H1 (cell line): ENCODE measurements around the gene CAMTA1. TPM values are rescaled to one million over a fixed set of nuclear protein-coding genes. Genes with fewer than 3 reads are reported as not detected.

ENCODE experiments used
- CTCF ChIA-PET: fragments of 300-600 bp; sonication (Branson Sonifier 250); formaldehyde crosslinking; loops from one replicate; lab custom pipeline; 2021; ENCODE audit not compliant: partially characterized antibody; lab: Charles Lee
- POLR2A ChIA-PET: fragments of 300-600 bp; sonication (Branson Sonifier 250); formaldehyde crosslinking; loops from one replicate; lab custom pipeline; 2021; ENCODE audit warnings: inconsistent platforms; ENCODE audit not compliant: partially characterized antibody; lab: Charles Lee
- DNase-seq, 2 experiments: peaks; one replicate each; pipeline versions ENCODE4 v3.0.0 to v3.0.0-alpha.2; 2010 to 2022; ENCODE audit warnings: low spot score in 2 of 2, low read depth in 1 of 2, mixed read lengths in 1 of 2
- FAIRE-seq: peaks from 2 replicates; lab custom pipeline; 2011; peaks lifted over from hg19 to GRCh38; lab: Jason Lieb, UNC
- H2AFZ ChIP-seq: 2 replicates; pipeline ENCODE4 v1.8.1; 2012; ENCODE audit warnings: low read length, inconsistent platforms
- H2AK5ac ChIP-seq: 2 replicates; pipeline ENCODE4 v1.6.1; 2013; ENCODE audit warnings: low read depth, low read length
- H2BK120ac ChIP-seq: replicated peaks from 2 replicates; pipeline ENCODE3; 2013; ENCODE audit warnings: low read depth, low read length, inconsistent platforms
- H2BK12ac ChIP-seq: 2 replicates; pipeline ENCODE4 v1.6.1; 2013; ENCODE audit warnings: low read depth, low read length
- H2BK15ac ChIP-seq: 2 replicates; pipeline ENCODE4 v1.6.1; 2013; ENCODE audit warnings: low read length
- H2BK20ac ChIP-seq: 2 replicates; pipeline ENCODE4 v1.6.1; 2013; ENCODE audit warnings: low read length
- H2BK5ac ChIP-seq: 2 replicates; pipeline ENCODE4 v1.6.1; 2013; ENCODE audit warnings: low read depth, low read length
- H3K14ac ChIP-seq: 2 replicates; pipeline ENCODE4 v1.6.1; 2013; ENCODE audit warnings: inconsistent platforms; ENCODE audit not compliant: insufficient read length
- H3K18ac ChIP-seq: 2 replicates; pipeline ENCODE4 v1.6.1; 2013; ENCODE audit warnings: low read length; ENCODE audit errors: extremely low read depth
- H3K23ac ChIP-seq: 2 replicates; pipeline ENCODE4 v1.6.1; 2013; ENCODE audit warnings: inconsistent platforms; ENCODE audit not compliant: insufficient read length
- H3K23me2 ChIP-seq: 2 replicates; pipeline ENCODE4 v1.6.1; 2013; ENCODE audit warnings: low read depth, low read length
- H3K27ac ChIP-seq: 2 replicates; pipeline ENCODE4 v1.6.1; 2011; ENCODE audit warnings: low read depth, low read length, inconsistent platforms
- H3K27me3 ChIP-seq, 4 experiments: replicated peaks in 1 of 4; 1 replicate in 1 of 4; 2 replicates in 3 of 4; pipeline versions ENCODE4 v1.6.1 to v1.8.1; 2011 to 2013; ENCODE audit warnings: low read length in 3 of 4, mild to moderate bottlenecking in 3 of 4, inconsistent platforms in 2 of 4, mixed read lengths in 2 of 4, moderate library complexity in 1 of 4; ENCODE audit not compliant: control insufficient read depth in 3 of 4, insufficient read depth in 3 of 4; ENCODE audit errors: extremely low read depth in 1 of 4
- H3K36me3 ChIP-seq, 4 experiments: 2 replicates each; pipeline versions ENCODE4 v1.6.1 to v1.8.1; 2011 to 2013; ENCODE audit warnings: mild to moderate bottlenecking in 4 of 4, low read length in 3 of 4, moderate library complexity in 2 of 4, control low read depth in 1 of 4, inconsistent platforms in 1 of 4; ENCODE audit not compliant: insufficient read depth in 4 of 4, control insufficient read depth in 2 of 4
- H3K4ac ChIP-seq: replicated peaks from 2 replicates; pipeline ENCODE3; 2013; ENCODE audit warnings: low read length, low read depth, mixed read lengths, inconsistent platforms; ENCODE audit not compliant: insufficient read length
- H3K4me1 ChIP-seq, 4 experiments: replicated peaks in 1 of 4; 1 replicate in 1 of 4; 2 replicates in 3 of 4; pipeline versions ENCODE4 v1.6.1 to v1.8.1; 2011 to 2013; ENCODE audit warnings: low read length in 3 of 4, inconsistent platforms in 2 of 4, mixed read lengths in 1 of 4; ENCODE audit not compliant: insufficient read depth in 4 of 4, control insufficient read depth in 3 of 4
- H3K4me2 ChIP-seq, 2 experiments: 2 replicates each; pipeline versions ENCODE4 v1.6.1 to v1.8.1; 2011 to 2013; ENCODE audit warnings: low read depth in 2 of 2, low read length in 2 of 2, control low read depth in 1 of 2, inconsistent platforms in 1 of 2, mild to moderate bottlenecking in 1 of 2; ENCODE audit not compliant: insufficient read depth in 1 of 2
- H3K4me3 ChIP-seq, 4 experiments: fragments of 200-600, 300-600 bp in 1 of 4; sonication (generic), shearing (Covaris generic), sonication (Bioruptor Twin) in 1 of 4; 2 replicates each; pipeline versions ENCODE4 v1.5.1 to v1.8.1; 2011 to 2016; ENCODE audit warnings: low read length in 4 of 4, low read depth in 3 of 4, control low read depth in 2 of 4, inconsistent platforms in 2 of 4, mild to moderate bottlenecking in 2 of 4, mixed read lengths in 1 of 4, moderate library complexity in 1 of 4; ENCODE audit not compliant: insufficient read depth in 2 of 4; ENCODE audit errors: extremely low read depth in 1 of 4
- H3K56ac ChIP-seq: replicated peaks from 2 replicates; pipeline ENCODE3; 2013; ENCODE audit warnings: low read depth, mild to moderate bottlenecking, mixed read lengths, low read length, inconsistent platforms; ENCODE audit not compliant: insufficient read length
- H3K79me1 ChIP-seq: 2 replicates; pipeline ENCODE4 v1.6.1; 2013; ENCODE audit warnings: low read depth, low read length, control low read depth
- H3K79me2 ChIP-seq, 2 experiments: 2 replicates each; pipeline versions ENCODE4 v1.6.1 to v1.8.1; 2012 to 2013; ENCODE audit warnings: low read length in 2 of 2, mild to moderate bottlenecking in 2 of 2, inconsistent platforms in 1 of 2; ENCODE audit not compliant: insufficient read depth in 2 of 2, control insufficient read depth in 1 of 2
- H3K9ac ChIP-seq, 4 experiments: replicated peaks in 1 of 4; 1 replicate in 1 of 4; 2 replicates in 3 of 4; pipeline versions ENCODE4 v1.6.1 to v1.8.1; 2011 to 2013; ENCODE audit warnings: low read depth in 3 of 4, low read length in 3 of 4, control low read depth in 2 of 4, mild to moderate bottlenecking in 2 of 4, moderate library complexity in 2 of 4, inconsistent platforms in 1 of 4; ENCODE audit errors: extremely low read depth in 1 of 4
- H3K9me3 ChIP-seq, 2 experiments: 2 replicates each; pipeline versions ENCODE4 v1.6.1 to v1.8.1; 2012 to 2013; ENCODE audit warnings: mild to moderate bottlenecking in 2 of 2, moderate library complexity in 2 of 2, control low read depth in 1 of 2, inconsistent platforms in 1 of 2, low read depth in 1 of 2, low read length in 1 of 2, mixed read lengths in 1 of 2; ENCODE audit not compliant: insufficient read depth in 2 of 2
- H4K20me1 ChIP-seq, 2 experiments: replicated peaks in 1 of 2; 2 replicates each; pipeline versions ENCODE3 to v1.8.1; 2011 to 2013; ENCODE audit warnings: inconsistent platforms in 2 of 2, low read length in 2 of 2, mild to moderate bottlenecking in 1 of 2; ENCODE audit not compliant: insufficient read depth in 2 of 2, control insufficient read depth in 1 of 2
- H4K5ac ChIP-seq: 2 replicates; pipeline ENCODE4 v1.6.1; 2013; ENCODE audit warnings: low read length, low read depth, mixed read lengths, inconsistent platforms; ENCODE audit not compliant: insufficient read length
- H4K8ac ChIP-seq: 2 replicates; pipeline ENCODE4 v1.8.0; 2013; ENCODE audit warnings: mild to moderate bottlenecking, moderate library complexity, low read length, inconsistent platforms; ENCODE audit not compliant: insufficient read depth; ENCODE audit errors: extremely low read depth
- H4K91ac ChIP-seq: replicated peaks from 2 replicates; pipeline ENCODE3; 2013; ENCODE audit warnings: low read length, mixed read lengths, inconsistent platforms; ENCODE audit not compliant: insufficient read length
- BCL11A ChIP-seq, 2 experiments: IDR thresholded peaks; one replicate each; pipeline ENCODE4 v1.6.1; 2011; ENCODE audit warnings: low read depth in 2 of 2, low read length in 2 of 2, mild to moderate bottlenecking in 2 of 2
- CHD2 ChIP-seq: IDR thresholded peaks from 2 replicates; pipeline ENCODE4 v1.6.1; 2012; ENCODE audit warnings: low read length, improper control_type of control experiment
- CREB1 ChIP-seq: IDR thresholded peaks from 2 replicates; pipeline ENCODE4 v1.6.1; 2012; ENCODE audit warnings: inconsistent platforms
- WGBS, 2 experiments: shearing (Covaris generic) in 1 of 2; methylation state at CpG; one replicate each; pipeline versions ENCODE4 v1.1.6 to v1.1.7; 2013 to 2015; ENCODE audit warnings: low lambda C conversion rate in 2 of 2, mixed read lengths in 2 of 2, inconsistent platforms in 1 of 2, low coverage in 1 of 2, missing lambda C conversion rate in 1 of 2; ENCODE audit not compliant: insufficient replicate concordance in 2 of 2, insufficient coverage in 1 of 2, insufficient read length in 1 of 2; ENCODE audit errors: extremely low coverage in 1 of 2, missing lambda C conversion rate in 1 of 2; 5-methylcytosine and 5-hydroxymethylcytosine counted together
- polyA plus RNA-seq, 7 experiments: library from polyadenylated mRNA; depleted of rRNA in 3 of 7; stranded (reverse) in 5 of 7; unstranded in 2 of 7; fragments of >200 nt in 5 of 7; fragments of 200-250 nt in 2 of 7; gene quantifications; 1 replicate in 5 of 7; 2 replicates in 1 of 7; 4 replicates in 1 of 7; pipeline versions ENCODE4 v1.2.1 to v1.2.3, GENCODE V29; 2011 to 2013; ENCODE audit warnings: missing spikeins in 2 of 7, mixed read lengths in 2 of 7
- total RNA-seq: library from RNA; stranded (reverse); fragmentation: NEBNext Ultra II Directional; extraction: Animal tissue kit (Norgen Biotek cat#: 25700); gene quantifications from 2 replicates; pipeline ENCODE4 v1.2.1, GENCODE V29; 2021

CAMTA1 gene
- total and polyA plus RNA-seq, 2 of the 8 experiments (the other 6 are each of a cell fraction or from before 2014, with no cell fraction given), result 65.0 to 119 TPM

DNA sequence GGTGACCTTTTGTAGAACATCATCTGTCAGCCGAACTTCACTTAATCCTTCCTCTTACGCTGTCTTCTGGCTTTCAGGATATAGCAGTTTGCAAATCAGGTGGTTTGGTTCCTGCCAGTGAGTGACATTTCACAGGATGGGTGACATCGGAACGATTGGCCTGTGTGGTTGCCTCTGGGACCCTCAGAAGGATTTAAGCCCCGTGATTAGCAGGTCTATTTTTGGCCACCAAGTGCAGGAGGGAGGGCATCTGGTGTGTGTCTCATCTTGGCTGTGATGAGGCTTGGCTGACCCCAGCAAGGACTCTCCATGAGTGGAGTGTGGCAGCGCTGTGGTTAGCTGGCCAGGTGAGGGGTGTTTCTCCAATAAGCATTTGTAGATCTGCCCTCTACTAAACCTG, 578.2 kb downstream of the CAMTA1 start:
- no peak overlapping the region for H2BK12ac ChIP-seq
- H3K27me3 ChIP-seq, result no peaks in the 10 kb centered on the region
- H3K23ac ChIP-seq, result no peak overlapping the region
- FAIRE-seq (no peak), DNase-seq (no peak)
- H4K91ac ChIP-seq, result no peak overlapping the region
- no peak overlapping the region for H4K5ac ChIP-seq
- H3K4me3 ChIP-seq, result no peak overlapping the region
- H3K56ac ChIP-seq, result no peak overlapping the region
- no peak overlapping the region for H2AFZ ChIP-seq
- no peak overlapping the region for H3K18ac ChIP-seq
- 91% methylated on average over 6 of the region's 6 CpGs; no CpG with 5 or more reads in 1 of the 2 experiments for WGBS, 2 experiments
- no peaks in the 10 kb centered on the region for H3K79me2 ChIP-seq
- no peak overlapping the region for H3K27ac ChIP-seq
- no peak overlapping the region for H2BK5ac ChIP-seq
- TF ChIP-seq CREB1 (no peak), CHD2 (no peak), BCL11A (IDR thresholded peaks at IDR 0.05; ENCODE audit: low read depth in 2 of 2, low read length in 2 of 2) (no peak)
- H2AK5ac ChIP-seq, result no peak overlapping the region
- no peaks in the 10 kb centered on the region for H3K79me1 ChIP-seq
- CTCF ChIA-PET, result interaction anchor here (0.9 to 1.2 kb wide), 2 partner anchors 12 to 284 kb away, joined by 3 read pairs; no protein-coding TSS in a partner anchor
- H3K23me2 ChIP-seq, result peaks cover 6% of the 10 kb centered on the region; the same call in 1 of the 2 replicates
- no peak overlapping the region for H2BK15ac ChIP-seq
- no peaks in the 10 kb centered on the region for H3K36me3 ChIP-seq
- H2BK120ac ChIP-seq, result no peak overlapping the region
- no peaks in the 10 kb centered on the region for H3K4me1 ChIP-seq
- no peaks in the 10 kb centered on the region for H4K20me1 ChIP-seq
- no peak overlapping the region for H4K8ac ChIP-seq
- H3K9me3 ChIP-seq, result no peaks in the 10 kb centered on the region
- H3K4ac ChIP-seq, result no peak overlapping the region
- no peak overlapping the region for H3K9ac ChIP-seq
- no peak overlapping the region for H3K4me2 ChIP-seq
- POLR2A ChIA-PET, result no interaction called here
- no peak overlapping the region for H3K14ac ChIP-seq
- H2BK20ac ChIP-seq, result no peak overlapping the region
